ENCODE data around the gene KDM5B.

- no peak for TF ChIP-seq CTCF (IDR thresholded peaks at IDR 0.05)
- no peak for TF ChIP-seq POLR2A (IDR thresholded peaks at IDR 0.05)
These were observed 62.8 kb downstream of the KDM5B start for GRCh38 chr1:202745323-202745888.
